ENCODE data around the gene CFB. TPM values are rescaled to one million over a fixed set of nuclear protein-coding genes. Genes with fewer than 3 reads are reported as not detected.

Gene CFB
- total and polyA plus RNA-seq, 2 of the 13 experiments (the other 11 are each of a cell fraction or from before 2014, with no cell fraction given), result 171 to 513 TPM

DNA sequence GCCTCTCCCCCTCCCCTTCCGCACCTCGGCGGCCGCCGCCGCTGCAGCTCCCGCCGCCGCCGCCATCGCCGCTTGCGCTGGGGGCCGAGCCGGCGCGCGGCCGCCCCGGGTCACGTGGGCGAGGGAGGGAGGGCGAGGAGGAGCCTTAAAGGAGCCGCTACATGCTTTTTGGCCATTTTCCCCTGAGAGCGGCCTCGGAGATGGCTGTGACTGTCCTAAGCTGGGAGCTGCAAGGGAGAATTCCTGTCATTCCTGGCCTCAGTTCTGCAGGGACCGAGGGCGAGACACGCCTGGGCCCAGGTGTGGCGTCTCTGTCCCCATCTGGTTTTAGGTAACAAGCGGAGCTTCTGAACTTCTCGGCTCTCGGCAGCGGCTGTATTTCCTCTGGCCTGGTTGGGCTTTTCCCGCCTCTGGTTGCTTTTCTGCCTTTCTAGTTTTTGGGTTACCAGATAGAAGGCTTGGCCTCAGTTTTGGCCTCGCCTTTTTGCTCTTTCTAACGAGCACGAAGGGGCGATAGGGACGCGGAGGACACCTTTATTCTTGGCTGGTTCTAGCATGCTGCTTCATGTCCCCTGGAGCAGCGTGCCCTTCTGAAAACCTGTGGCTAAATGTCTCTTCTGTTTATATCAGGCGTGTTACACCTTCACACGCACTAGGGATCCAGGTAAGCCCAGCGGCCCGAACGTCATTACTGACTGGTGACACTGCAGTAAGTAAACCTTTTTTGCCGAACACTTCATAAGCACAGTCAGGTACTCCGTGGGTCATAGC, 48.1 kb upstream of the CFB start, which contains the start of gene EHMT2 (continued):
- TF ChIP-seq, protein P1, sequence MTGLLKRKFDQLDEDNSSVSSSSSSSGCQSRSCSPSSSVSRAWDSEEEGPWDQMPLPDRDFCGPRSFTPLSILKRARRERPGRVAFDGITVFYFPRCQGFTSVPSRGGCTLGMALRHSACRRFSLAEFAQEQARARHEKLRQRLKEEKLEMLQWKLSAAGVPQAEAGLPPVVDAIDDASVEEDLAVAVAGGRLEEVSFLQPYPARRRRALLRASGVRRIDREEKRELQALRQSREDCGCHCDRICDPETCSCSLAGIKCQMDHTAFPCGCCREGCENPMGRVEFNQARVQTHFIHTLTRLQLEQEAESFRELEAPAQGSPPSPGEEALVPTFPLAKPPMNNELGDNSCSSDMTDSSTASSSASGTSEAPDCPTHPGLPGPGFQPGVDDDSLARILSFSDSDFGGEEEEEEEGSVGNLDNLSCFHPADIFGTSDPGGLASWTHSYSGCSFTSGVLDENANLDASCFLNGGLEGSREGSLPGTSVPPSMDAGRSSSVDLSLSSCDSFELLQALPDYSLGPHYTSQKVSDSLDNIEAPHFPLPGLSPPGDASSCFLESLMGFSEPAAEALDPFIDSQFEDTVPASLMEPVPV (CRISPR knock-in tag; IDR thresholded peaks at IDR 0.05), result no peak
- TF ChIP-seq STAT5B (CRISPR knock-in tag; IDR thresholded peaks at IDR 0.05) (no peak), NR1H2 (CRISPR knock-in tag; IDR thresholded peaks at IDR 0.05; ENCODE audit: borderline replicate concordance, low read depth) (0 out of 2 replicates have a peak, but pooled peaks have one; percentile 53), MAF1 (CRISPR knock-in tag; IDR thresholded peaks at IDR 0.05; ENCODE audit: borderline replicate concordance) (no peak), ZNF879 (CRISPR knock-in tag; IDR thresholded peaks at IDR 0.05) (no peak), NONO (IDR thresholded peaks at IDR 0.05) (no peak), NONO (CRISPR knock-in tag; conservative IDR thresholded peaks at IDR 0.05) (0 out of 2 replicates have a peak, but pooled peaks have one; percentile 51), ZFP1 (CRISPR knock-in tag; IDR thresholded peaks at IDR 0.05) (no peak), ZNF660 (CRISPR knock-in tag; IDR thresholded peaks at IDR 0.05; ENCODE audit: borderline replicate concordance, low read depth) (no peak), ZNF552 (CRISPR knock-in tag; IDR thresholded peaks at IDR 0.05; ENCODE audit: borderline replicate concordance) (no peak), ZNF792 (CRISPR knock-in tag; IDR thresholded peaks at IDR 0.05) (0 out of 2 replicates have a peak, but pooled peaks have one; percentile 2), ARNTL (CRISPR knock-in tag; IDR thresholded peaks at IDR 0.05) (0 out of 2 replicates have a peak, but pooled peaks have one; percentile 13), ARNT (IDR thresholded peaks at IDR 0.05) (no peak), NRL (CRISPR knock-in tag; IDR thresholded peaks at IDR 0.05; ENCODE audit: borderline replicate concordance) (no peak; the same call in 1 of the 2 replicates), ZBTB42 (CRISPR knock-in tag; IDR thresholded peaks at IDR 0.05) (no peak)
- TF ChIP-seq, protein P2, sequence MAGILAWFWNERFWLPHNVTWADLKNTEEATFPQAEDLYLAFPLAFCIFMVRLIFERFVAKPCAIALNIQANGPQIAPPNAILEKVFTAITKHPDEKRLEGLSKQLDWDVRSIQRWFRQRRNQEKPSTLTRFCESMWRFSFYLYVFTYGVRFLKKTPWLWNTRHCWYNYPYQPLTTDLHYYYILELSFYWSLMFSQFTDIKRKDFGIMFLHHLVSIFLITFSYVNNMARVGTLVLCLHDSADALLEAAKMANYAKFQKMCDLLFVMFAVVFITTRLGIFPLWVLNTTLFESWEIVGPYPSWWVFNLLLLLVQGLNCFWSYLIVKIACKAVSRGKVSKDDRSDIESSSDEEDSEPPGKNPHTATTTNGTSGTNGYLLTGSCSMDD (CRISPR knock-in tag; IDR thresholded peaks at IDR 0.05), result no peak
- TF ChIP-seq, protein P3, sequence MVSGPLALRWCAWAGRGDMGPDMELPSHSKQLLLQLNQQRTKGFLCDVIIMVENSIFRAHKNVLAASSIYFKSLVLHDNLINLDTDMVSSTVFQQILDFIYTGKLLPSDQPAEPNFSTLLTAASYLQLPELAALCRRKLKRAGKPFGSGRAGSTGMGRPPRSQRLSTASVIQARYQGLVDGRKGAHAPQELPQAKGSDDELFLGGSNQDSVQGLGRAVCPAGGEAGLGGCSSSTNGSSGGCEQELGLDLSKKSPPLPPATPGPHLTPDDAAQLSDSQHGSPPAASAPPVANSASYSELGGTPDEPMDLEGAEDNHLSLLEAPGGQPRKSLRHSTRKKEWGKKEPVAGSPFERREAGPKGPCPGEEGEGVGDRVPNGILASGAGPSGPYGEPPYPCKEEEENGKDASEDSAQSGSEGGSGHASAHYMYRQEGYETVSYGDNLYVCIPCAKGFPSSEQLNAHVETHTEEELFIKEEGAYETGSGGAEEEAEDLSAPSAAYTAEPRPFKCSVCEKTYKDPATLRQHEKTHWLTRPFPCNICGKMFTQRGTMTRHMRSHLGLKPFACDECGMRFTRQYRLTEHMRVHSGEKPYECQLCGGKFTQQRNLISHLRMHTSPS (CRISPR knock-in tag; IDR thresholded peaks at IDR 0.05; ENCODE audit: low read depth), result no peak
- TF ChIP-seq, protein P4, sequence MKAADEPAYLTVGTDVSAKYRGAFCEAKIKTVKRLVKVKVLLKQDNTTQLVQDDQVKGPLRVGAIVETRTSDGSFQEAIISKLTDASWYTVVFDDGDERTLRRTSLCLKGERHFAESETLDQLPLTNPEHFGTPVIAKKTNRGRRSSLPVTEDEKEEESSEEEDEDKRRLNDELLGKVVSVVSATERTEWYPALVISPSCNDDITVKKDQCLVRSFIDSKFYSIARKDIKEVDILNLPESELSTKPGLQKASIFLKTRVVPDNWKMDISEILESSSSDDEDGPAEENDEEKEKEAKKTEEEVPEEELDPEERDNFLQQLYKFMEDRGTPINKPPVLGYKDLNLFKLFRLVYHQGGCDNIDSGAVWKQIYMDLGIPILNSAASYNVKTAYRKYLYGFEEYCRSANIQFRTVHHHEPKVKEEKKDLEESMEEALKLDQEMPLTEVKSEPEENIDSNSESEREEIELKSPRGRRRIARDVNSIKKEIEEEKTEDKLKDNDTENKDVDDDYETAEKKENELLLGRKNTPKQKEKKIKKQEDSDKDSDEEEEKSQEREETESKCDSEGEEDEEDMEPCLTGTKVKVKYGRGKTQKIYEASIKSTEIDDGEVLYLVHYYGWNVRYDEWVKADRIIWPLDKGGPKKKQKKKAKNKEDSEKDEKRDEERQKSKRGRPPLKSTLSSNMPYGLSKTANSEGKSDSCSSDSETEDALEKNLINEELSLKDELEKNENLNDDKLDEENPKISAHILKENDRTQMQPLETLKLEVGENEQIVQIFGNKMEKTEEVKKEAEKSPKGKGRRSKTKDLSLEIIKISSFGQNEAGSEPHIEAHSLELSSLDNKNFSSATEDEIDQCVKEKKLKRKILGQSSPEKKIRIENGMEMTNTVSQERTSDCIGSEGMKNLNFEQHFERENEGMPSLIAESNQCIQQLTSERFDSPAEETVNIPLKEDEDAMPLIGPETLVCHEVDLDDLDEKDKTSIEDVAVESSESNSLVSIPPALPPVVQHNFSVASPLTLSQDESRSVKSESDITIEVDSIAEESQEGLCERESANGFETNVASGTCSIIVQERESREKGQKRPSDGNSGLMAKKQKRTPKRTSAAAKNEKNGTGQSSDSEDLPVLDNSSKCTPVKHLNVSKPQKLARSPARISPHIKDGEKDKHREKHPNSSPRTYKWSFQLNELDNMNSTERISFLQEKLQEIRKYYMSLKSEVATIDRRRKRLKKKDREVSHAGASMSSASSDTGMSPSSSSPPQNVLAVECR (CRISPR knock-in tag; IDR thresholded peaks at IDR 0.05; ENCODE audit: borderline replicate concordance), result peak; percentile 69; the same call in 1 of the 2 replicates
